Esophagus squamous epithelium (tissue), 4 donors: Measurements from ENCODE around the gene EDEM2.
"Not testable (repeated sequence)": the region's sequence is repeated elsewhere in the genome, so short reads cannot be mapped to it uniquely, and the experiment has no call there.

ENCODE experiments used
- CTCF ChIP-seq, 6 experiments: fragments of 450-650 bp in 4 of 6; fragments of 200-600 bp in 2 of 6; sonication (generic) in 2 of 6; IDR thresholded peaks; one replicate each; pipeline ENCODE4 v1.5.1; 2016 to 2019; ENCODE audit warnings: antibody characterized with exemption in 6 of 6, mild to moderate bottlenecking in 4 of 6, moderate library complexity in 4 of 6
- POLR2A ChIP-seq, 4 donors: fragments of 450-650 bp; IDR thresholded peaks; one replicate each; pipeline ENCODE4 v1.6.1; 2017; ENCODE audit warnings: antibody characterized with exemption in 4 of 4, mild to moderate bottlenecking in 4 of 4, moderate library complexity in 3 of 4

GRCh38 chr20:35080348-35080642, 66.8 kb downstream of the EDEM2 start:
- TF ChIP-seq CTCF, POLR2A (IDR thresholded peaks at IDR 0.05): not testable (repeated sequence)
